IMR-90 (cell line): ENCODE measurements around the gene CLCN5.

Experiments
- BHLHE40 ChIP-seq: fragments of 150-350 bp; IDR thresholded peaks from 2 replicates; pipeline ENCODE4 v1.6.1; 2016; ENCODE audit warnings: mild to moderate bottlenecking, low read depth, low read length
- CHD1 ChIP-seq: IDR thresholded peaks from 2 replicates; pipeline ENCODE4 v1.6.1; 2012; ENCODE audit warnings: low read depth, low read length, improper control_type of control experiment
- ELK1 ChIP-seq: fragments of 150-350 bp; IDR thresholded peaks from 2 replicates; pipeline ENCODE4 v1.6.1; 2016; ENCODE audit warnings: low read depth, mild to moderate bottlenecking, low read length, moderate library complexity, borderline replicate concordance
- MXI1 ChIP-seq: IDR thresholded peaks from 2 replicates; pipeline ENCODE4 v1.6.1; 2012; ENCODE audit warnings: low read depth, mild to moderate bottlenecking, low read length, moderate library complexity, borderline replicate concordance
- POLR2A ChIP-seq: IDR thresholded peaks from 2 replicates; pipeline ENCODE4 v1.6.1; 2012; ENCODE audit warnings: mild to moderate bottlenecking, low read depth, low read length
- RAD21 ChIP-seq: IDR thresholded peaks from 2 replicates; pipeline ENCODE4 v1.6.1; 2012; ENCODE audit warnings: low read length, improper control_type of control experiment
- RCOR1 ChIP-seq: IDR thresholded peaks from 2 replicates; pipeline ENCODE4 v1.6.1; 2012; ENCODE audit warnings: mild to moderate bottlenecking, low read length, improper control_type of control experiment; ENCODE audit not compliant: insufficient replicate concordance
- RFX5 ChIP-seq: IDR thresholded peaks from 2 replicates; pipeline ENCODE4 v1.8.0; 2012; ENCODE audit warnings: low read depth, mild to moderate bottlenecking, low read length, moderate library complexity
- SMC3 ChIP-seq: fragments of 150-350 bp; IDR thresholded peaks from 2 replicates; pipeline ENCODE4 v1.6.1; 2016; ENCODE audit warnings: low read depth, mild to moderate bottlenecking, antibody characterized with exemption, low read length, moderate library complexity
- USF2 ChIP-seq: fragments of 150-350 bp; IDR thresholded peaks from 2 replicates; pipeline ENCODE4 v1.6.1; 2017; ENCODE audit warnings: mild to moderate bottlenecking, antibody characterized with exemption, low read length, low read depth
- TF ChIP-seq, protein P1 (sequence below): conservative IDR thresholded peaks from 2 replicates; pipeline ENCODE4 v1.5.1; 2012; ENCODE audit warnings: mild to moderate bottlenecking, low read depth, low read length, improper control_type of control experiment

DNA sequence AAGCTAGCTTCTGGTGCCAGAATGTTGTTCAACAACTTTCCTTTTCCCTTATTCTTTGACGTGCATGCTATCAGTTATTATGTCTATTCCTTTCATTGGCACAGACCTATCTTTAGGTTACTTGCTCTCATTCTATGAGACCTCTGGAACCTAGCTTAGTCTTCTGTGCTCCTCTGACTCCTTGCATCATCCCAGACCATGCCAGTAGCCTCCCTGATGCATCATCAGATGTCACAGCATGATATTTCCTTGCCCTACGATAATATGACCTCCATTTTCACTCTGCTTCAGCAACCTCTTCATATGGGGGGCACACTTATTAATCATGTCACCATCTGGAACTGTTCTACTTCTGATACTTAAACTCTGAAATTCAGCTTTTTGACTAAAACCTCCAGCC is 37.2 kb downstream of the CLCN5 start:
- TF ChIP-seq MXI1 (no peak), RCOR1 (no peak), RAD21 (no peak), SMC3 (no peak), POLR2A (no peak), RFX5 (no peak), ELK1 (no peak), CHD1 (no peak), BHLHE40 (no peak), USF2 (no peak)
- TF ChIP-seq, protein P1, sequence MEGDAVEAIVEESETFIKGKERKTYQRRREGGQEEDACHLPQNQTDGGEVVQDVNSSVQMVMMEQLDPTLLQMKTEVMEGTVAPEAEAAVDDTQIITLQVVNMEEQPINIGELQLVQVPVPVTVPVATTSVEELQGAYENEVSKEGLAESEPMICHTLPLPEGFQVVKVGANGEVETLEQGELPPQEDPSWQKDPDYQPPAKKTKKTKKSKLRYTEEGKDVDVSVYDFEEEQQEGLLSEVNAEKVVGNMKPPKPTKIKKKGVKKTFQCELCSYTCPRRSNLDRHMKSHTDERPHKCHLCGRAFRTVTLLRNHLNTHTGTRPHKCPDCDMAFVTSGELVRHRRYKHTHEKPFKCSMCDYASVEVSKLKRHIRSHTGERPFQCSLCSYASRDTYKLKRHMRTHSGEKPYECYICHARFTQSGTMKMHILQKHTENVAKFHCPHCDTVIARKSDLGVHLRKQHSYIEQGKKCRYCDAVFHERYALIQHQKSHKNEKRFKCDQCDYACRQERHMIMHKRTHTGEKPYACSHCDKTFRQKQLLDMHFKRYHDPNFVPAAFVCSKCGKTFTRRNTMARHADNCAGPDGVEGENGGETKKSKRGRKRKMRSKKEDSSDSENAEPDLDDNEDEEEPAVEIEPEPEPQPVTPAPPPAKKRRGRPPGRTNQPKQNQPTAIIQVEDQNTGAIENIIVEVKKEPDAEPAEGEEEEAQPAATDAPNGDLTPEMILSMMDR, result no peak
